ENCODE results near the gene THAP9. TPM values are rescaled to one million over a fixed set of nuclear protein-coding genes. Genes with fewer than 3 reads are reported as not detected.

The THAP9 gene
- total and polyA plus RNA-seq, 3 donors from 2014 or later = 18.0 to 29.0 (median 21.7) TPM

- Histone ChIP-seq H3K27ac (peak overlapping the region; percentile 99), H3K4me3 (peak overlapping the region; percentile 72 to 80), H3K9me3 (no peaks in the 10 kb centered on the region), H3K27me3 (no peaks in the 10 kb centered on the region), H3K36me3 (ENCODE audit: low read depth, missing control alignments) (no peaks in the 10 kb centered on the region), H3K4me1 (peaks cover 15% of the 10 kb centered on the region)
- TF ChIP-seq POLR2A (IDR thresholded peaks at IDR 0.05) = no peak
- no peak for TF ChIP-seq CTCF (IDR thresholded peaks at IDR 0.05)
- WGBS, 2 donors = 1 to 2% methylated on average over 4 of the region's 4 CpGs
- no peak for DNase-seq
- intact Hi-C loops (cut with DNase I; ENCODE audit: low total_unique reads) = loop anchor here (10.0 kb wide), 1 partner anchor 135 kb away; the partner anchor contains the start of gene COPS4
Measured at GRCh38 chr4:82899374-82900065, 1.0 kb upstream of the THAP9 start.

DNA sequence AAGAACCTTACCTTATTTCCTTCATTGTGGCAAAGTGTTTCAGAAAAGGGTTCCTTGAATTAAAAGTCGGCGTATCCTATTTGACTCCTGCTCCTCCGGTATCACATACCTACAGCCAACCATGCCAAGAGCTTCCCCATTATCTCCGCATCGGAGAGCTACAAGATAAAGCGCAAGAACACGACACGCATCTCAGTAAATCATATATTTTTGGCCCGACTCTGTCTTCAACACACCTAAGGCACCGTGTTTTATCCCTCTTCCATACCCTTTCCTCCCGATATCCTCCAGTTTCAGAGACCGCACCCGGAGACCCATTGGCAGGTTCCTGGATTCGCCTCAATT, 497 bp upstream of the THAP9 start:
- peak overlapping the region; percentile 99 for H3K27ac ChIP-seq
- H3K9me3 ChIP-seq = no peaks in the 10 kb centered on the region
- peaks cover 15% of the 10 kb centered on the region for H3K4me1 ChIP-seq
- no peaks in the 10 kb centered on the region for H3K36me3 ChIP-seq (ENCODE audit: low read depth, missing control alignments)
- H3K4me3 ChIP-seq = peak overlapping the region; percentile 72 to 80
- intact Hi-C loops (cut with DNase I; ENCODE audit: low total_unique reads) = no loop called here
- TF ChIP-seq POLR2A (IDR thresholded peaks at IDR 0.05) = no peak
- peak in 1 of 3 experiments; percentile 4 for TF ChIP-seq CTCF (IDR thresholded peaks at IDR 0.05)
- WGBS, 2 donors = 0 to 3% methylated on average over 14 of the region's 14 CpGs
- H3K27me3 ChIP-seq = no peaks in the 10 kb centered on the region
- no peak for DNase-seq

DNA sequence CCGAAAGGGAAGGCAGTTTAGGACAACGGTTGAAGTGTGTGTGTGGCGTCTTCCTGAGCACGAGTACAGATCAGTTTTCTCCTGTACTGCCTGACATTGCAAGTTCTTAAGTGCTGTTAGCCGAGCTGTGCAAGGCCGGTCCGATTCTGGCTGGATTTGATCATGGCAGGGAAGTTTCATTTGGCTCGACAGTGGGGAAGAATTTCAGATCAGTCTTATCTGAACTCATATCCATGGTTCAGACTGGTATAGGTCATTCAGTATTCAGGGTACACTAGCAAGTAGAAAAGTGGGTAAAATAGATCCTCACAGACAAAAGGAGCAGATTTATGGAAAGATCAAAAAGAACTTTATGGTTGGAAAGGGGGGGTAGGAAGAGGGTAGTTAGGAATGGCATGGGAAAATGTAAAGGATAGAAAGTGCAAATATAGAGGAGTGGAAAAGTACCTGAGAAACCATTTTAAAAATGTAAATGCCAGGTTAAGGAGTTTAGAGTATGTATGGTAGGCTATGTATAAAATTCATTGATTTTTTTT, 716 bp downstream of the THAP9 start:
- WGBS, 2 donors = 0% methylated on average over 8 of the region's 8 CpGs
- Histone ChIP-seq H3K4me3 (peak overlapping the region; percentile 72 to 80), H3K27ac (peak overlapping the region; percentile 99), H3K9me3 (no peaks in the 10 kb centered on the region), H3K27me3 (no peaks in the 10 kb centered on the region), H3K36me3 (ENCODE audit: low read depth, missing control alignments) (no peaks in the 10 kb centered on the region), H3K4me1 (peaks cover 15% of the 10 kb centered on the region)
- intact Hi-C loops (cut with DNase I; ENCODE audit: low total_unique reads) = no loop called here
- no peak for DNase-seq
- no peak for TF ChIP-seq POLR2A (IDR thresholded peaks at IDR 0.05)
- TF ChIP-seq CTCF (IDR thresholded peaks at IDR 0.05) = peak in 1 of 3 experiments; percentile 4

DNA sequence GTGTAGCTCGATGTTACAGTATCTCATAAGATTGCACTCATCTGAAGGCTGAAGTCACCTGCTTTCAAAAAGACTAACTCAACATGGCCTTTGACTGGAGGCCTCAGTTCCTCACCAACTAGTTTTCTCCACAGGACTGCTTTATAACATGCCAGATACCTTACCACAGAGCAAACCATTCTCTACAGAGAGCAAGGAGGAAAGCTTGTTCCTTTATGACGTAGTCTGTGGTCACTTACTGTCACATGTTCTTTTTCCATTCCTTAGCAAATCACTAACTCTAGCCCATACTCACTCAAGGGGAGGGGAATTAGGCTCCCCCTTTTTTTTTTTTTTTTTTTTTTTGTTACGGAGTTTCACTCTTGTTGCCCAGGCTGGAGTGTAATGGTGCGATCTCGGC, 3.2 kb downstream of the THAP9 start:
- no peaks in the 10 kb centered on the region for H3K27me3 ChIP-seq
- no peak for DNase-seq
- no peak for TF ChIP-seq POLR2A (IDR thresholded peaks at IDR 0.05)
- TF ChIP-seq CTCF (IDR thresholded peaks at IDR 0.05) = no peak
- intact Hi-C loops (cut with DNase I; ENCODE audit: low total_unique reads) = no loop called here
- no peak overlapping the region for H3K27ac ChIP-seq
- H3K4me3 ChIP-seq = no peak overlapping the region
- WGBS, 2 donors = 91 to 94% methylated on average over 5 of the region's 5 CpGs
- H3K9me3 ChIP-seq = no peaks in the 10 kb centered on the region
- H3K36me3 ChIP-seq (ENCODE audit: low read depth, missing control alignments) = no peaks in the 10 kb centered on the region
- peaks cover 3% of the 10 kb centered on the region for H3K4me1 ChIP-seq

GRCh38 chr4:82905205-82905604, 4.7 kb downstream of the THAP9 start:
- no peaks in the 10 kb centered on the region for H3K27me3 ChIP-seq
- intact Hi-C loops (cut with DNase I; ENCODE audit: low total_unique reads) = no loop called here
- 91 to 94% methylated on average over 2 of the region's 2 CpGs for WGBS, 2 donors
- no peak overlapping the region for H3K27ac ChIP-seq
- DNase-seq = no peak
- H3K4me3 ChIP-seq = no peak overlapping the region
- no peaks in the 10 kb centered on the region for H3K9me3 ChIP-seq
- H3K36me3 ChIP-seq (ENCODE audit: low read depth, missing control alignments) = no peaks in the 10 kb centered on the region
- no peaks in the 10 kb centered on the region for H3K4me1 ChIP-seq
- TF ChIP-seq CTCF (IDR thresholded peaks at IDR 0.05) (no peak), POLR2A (IDR thresholded peaks at IDR 0.05) (no peak)
